ENCODE results near the gene RAB13.

The RAB13 gene

GRCh38 chr1:153958961-153959260 lies 27.2 kb downstream of the RAB13 start:
- no peak for ATAC-seq (replicated peaks; ENCODE audit: extremely low read depth, poor library complexity, severe bottlenecking)
- no peak for DNase-seq (ENCODE audit: low spot score in 2 of 2)
- Mint-ChIP-seq H3K4me1 (peaks cover 63% of the 10 kb centered on the region), H3K4me3 (peak overlapping the region; percentile 94), H3K27ac (ENCODE audit: low read depth) (peak overlapping the region; percentile 78), H3K36me3 (ENCODE audit: insufficient read depth) (peaks cover 13% of the 10 kb centered on the region), H3K27me3 (no peaks in the 10 kb centered on the region), H3K9me3 (no peaks in the 10 kb centered on the region)

GRCh38 chr1:153958111-153958960 lies 27.8 kb downstream of the RAB13 start, which contains the start of gene CRTC2:
TSS of gene CRTC2 (minus strand) at chr1:153958612. CDS start at chr1:153958497, 115 bp downstream.
- Mint-ChIP-seq H3K36me3 (ENCODE audit: insufficient read depth) (peaks cover 15% of the 10 kb centered on the region), H3K4me1 (peaks cover 63% of the 10 kb centered on the region), H3K9me3 (no peaks in the 10 kb centered on the region), H3K27ac (ENCODE audit: low read depth) (peak within 1 kb of the TSS; percentile 78), H3K4me3 (peak within 1 kb of the TSS; percentile 94), H3K27me3 (no peaks in the 10 kb centered on the region)
- ATAC-seq (replicated peaks; ENCODE audit: extremely low read depth, poor library complexity, severe bottlenecking), result peak; percentile 94
- peak; percentile 91 to 95 for DNase-seq (ENCODE audit: low spot score in 2 of 2)

- peaks cover 17% of the 10 kb centered on the region for H3K36me3 Mint-ChIP-seq (ENCODE audit: insufficient read depth)
Measured at GRCh38 chr1:153957744-153958110, 28.4 kb downstream of the RAB13 start.

GRCh38 chr1:153956997-153957715 lies 29.0 kb downstream of the RAB13 start:
- H3K4me1 Mint-ChIP-seq, result peaks cover 56% of the 10 kb centered on the region
- no peaks in the 10 kb centered on the region for H3K9me3 Mint-ChIP-seq
- peaks cover 22% of the 10 kb centered on the region for H3K36me3 Mint-ChIP-seq (ENCODE audit: insufficient read depth)
- H3K27me3 Mint-ChIP-seq, result no peaks in the 10 kb centered on the region
- H3K4me3 Mint-ChIP-seq, result peak overlapping the region; percentile 94
- peak overlapping the region; percentile 78 for H3K27ac Mint-ChIP-seq (ENCODE audit: low read depth)
- ATAC-seq (replicated peaks; ENCODE audit: extremely low read depth, poor library complexity, severe bottlenecking), result no peak
- DNase-seq (ENCODE audit: low spot score in 2 of 2), result no peak

More at GRCh38 chr1:153957744-153958110, 28.4 kb downstream of the RAB13 start:
- Mint-ChIP-seq H3K9me3 (no peaks in the 10 kb centered on the region), H3K4me3 (peak overlapping the region; percentile 94), H3K27me3 (no peaks in the 10 kb centered on the region), H3K4me1 (peaks cover 61% of the 10 kb centered on the region), H3K27ac (ENCODE audit: low read depth) (peak overlapping the region; percentile 78)
- peak; percentile 24 for ATAC-seq (replicated peaks; ENCODE audit: extremely low read depth, poor library complexity, severe bottlenecking)
- no peak for DNase-seq (ENCODE audit: low spot score in 2 of 2)

- no peak for DNase-seq (ENCODE audit: low spot score in 2 of 2)
- peaks cover 59% of the 10 kb centered on the region for H3K4me1 Mint-ChIP-seq
- H3K9me3 Mint-ChIP-seq, result no peaks in the 10 kb centered on the region
- peaks cover 36% of the 10 kb centered on the region for H3K36me3 Mint-ChIP-seq (ENCODE audit: insufficient read depth)
- H3K27ac Mint-ChIP-seq (ENCODE audit: low read depth), result peak overlapping the region; percentile 83
- ATAC-seq (replicated peaks; ENCODE audit: extremely low read depth, poor library complexity, severe bottlenecking), result no peak
- no peak overlapping the region for H3K4me3 Mint-ChIP-seq
- H3K27me3 Mint-ChIP-seq, result no peaks in the 10 kb centered on the region
Measured at GRCh38 chr1:153954826-153955225, 31.3 kb downstream of the RAB13 start.

GRCh38 chr1:153953859-153954365 lies 32.2 kb downstream of the RAB13 start:
- H3K27me3 Mint-ChIP-seq, result no peaks in the 10 kb centered on the region
- H3K9me3 Mint-ChIP-seq, result no peaks in the 10 kb centered on the region
- no peak for DNase-seq (ENCODE audit: low spot score in 2 of 2)
- H3K4me3 Mint-ChIP-seq, result peak overlapping the region; percentile 6
- ATAC-seq (replicated peaks; ENCODE audit: extremely low read depth, poor library complexity, severe bottlenecking), result no peak
- H3K27ac Mint-ChIP-seq (ENCODE audit: low read depth), result peak overlapping the region; percentile 83
- peaks cover 58% of the 10 kb centered on the region for H3K4me1 Mint-ChIP-seq
- peaks cover 39% of the 10 kb centered on the region for H3K36me3 Mint-ChIP-seq (ENCODE audit: insufficient read depth)

GRCh38 chr1:153951801-153952200 lies 34.3 kb downstream of the RAB13 start:
- no peak for DNase-seq (ENCODE audit: low spot score in 2 of 2)
- H3K4me1 Mint-ChIP-seq, result peaks cover 46% of the 10 kb centered on the region
- ATAC-seq (replicated peaks; ENCODE audit: extremely low read depth, poor library complexity, severe bottlenecking), result no peak
- peaks cover 50% of the 10 kb centered on the region for H3K36me3 Mint-ChIP-seq (ENCODE audit: insufficient read depth)
- no peak overlapping the region for H3K4me3 Mint-ChIP-seq
- peak overlapping the region; percentile 56 for H3K27ac Mint-ChIP-seq (ENCODE audit: low read depth)
- H3K9me3 Mint-ChIP-seq, result no peaks in the 10 kb centered on the region
- H3K27me3 Mint-ChIP-seq, result no peaks in the 10 kb centered on the region

GRCh38 chr1:153951183-153951582 lies 35.0 kb downstream of the RAB13 start:
- DNase-seq (ENCODE audit: low spot score in 2 of 2), result no peak
- ATAC-seq (replicated peaks; ENCODE audit: extremely low read depth, poor library complexity, severe bottlenecking), result no peak
- Mint-ChIP-seq H3K4me1 (peaks cover 41% of the 10 kb centered on the region), H3K27me3 (no peaks in the 10 kb centered on the region), H3K4me3 (no peak overlapping the region), H3K27ac (ENCODE audit: low read depth) (no peak overlapping the region), H3K9me3 (no peaks in the 10 kb centered on the region), H3K36me3 (ENCODE audit: insufficient read depth) (peaks cover 53% of the 10 kb centered on the region)

GRCh38 chr1:153946622-153947241 lies 39.4 kb downstream of the RAB13 start, which contains the start of gene DENND4B:
TSS of gene DENND4B (minus strand) at chr1:153946718. CDS start at chr1:153944374, 2,344 bp downstream.
- Mint-ChIP-seq H3K4me1 (peaks cover 56% of the 10 kb centered on the region), H3K36me3 (ENCODE audit: insufficient read depth) (peaks cover 57% of the 10 kb centered on the region), H3K27me3 (no peaks in the 10 kb centered on the region), H3K9me3 (no peaks in the 10 kb centered on the region), H3K27ac (ENCODE audit: low read depth) (peak within 1 kb of the TSS; percentile 95), H3K4me3 (peak within 1 kb of the TSS; percentile 81)
- ATAC-seq (replicated peaks; ENCODE audit: extremely low read depth, poor library complexity, severe bottlenecking) (peak; percentile 44), DNase-seq (ENCODE audit: low spot score in 2 of 2) (peak; percentile 46 to 48)

GRCh38 chr1:153945795-153946621 lies 40.1 kb downstream of the RAB13 start:
- peaks cover 54% of the 10 kb centered on the region for H3K4me1 Mint-ChIP-seq
- no peaks in the 10 kb centered on the region for H3K9me3 Mint-ChIP-seq
- H3K27me3 Mint-ChIP-seq, result no peaks in the 10 kb centered on the region
- H3K4me3 Mint-ChIP-seq, result peak overlapping the region; percentile 81
- DNase-seq (ENCODE audit: low spot score in 2 of 2), result peak; percentile 57 to 70
- H3K27ac Mint-ChIP-seq (ENCODE audit: low read depth), result peak overlapping the region; percentile 95
- ATAC-seq (replicated peaks; ENCODE audit: extremely low read depth, poor library complexity, severe bottlenecking), result peak; percentile 62
- H3K36me3 Mint-ChIP-seq (ENCODE audit: insufficient read depth), result peaks cover 56% of the 10 kb centered on the region

GRCh38 chr1:153945131-153945794 lies 40.9 kb downstream of the RAB13 start:
- peak overlapping the region; percentile 81 for H3K4me3 Mint-ChIP-seq
- H3K9me3 Mint-ChIP-seq, result no peaks in the 10 kb centered on the region
- peak; percentile 64 to 83 for DNase-seq (ENCODE audit: low spot score in 2 of 2)
- peaks cover 53% of the 10 kb centered on the region for H3K4me1 Mint-ChIP-seq
- peak; percentile 86 for ATAC-seq (replicated peaks; ENCODE audit: extremely low read depth, poor library complexity, severe bottlenecking)
- H3K27ac Mint-ChIP-seq (ENCODE audit: low read depth), result peak overlapping the region; percentile 95
- no peaks in the 10 kb centered on the region for H3K27me3 Mint-ChIP-seq
- H3K36me3 Mint-ChIP-seq (ENCODE audit: insufficient read depth), result peaks cover 54% of the 10 kb centered on the region

All from central memory CD8-positive, alpha-beta T cell (primary cell).